ENCODE measurements around the gene ADRB2. TPM values are rescaled to one million over a fixed set of nuclear protein-coding genes. Genes with fewer than 3 reads are reported as not detected.

Gene ADRB2
- total and polyA plus RNA-seq, 2 of the 13 experiments (the other 11 are each of a cell fraction or from before 2014, with no cell fraction given) = not detected

GRCh38 chr5:148804393-148804792, 22.0 kb upstream of the ADRB2 start:
- no peaks in the 10 kb centered on the region for H3K79me2 ChIP-seq (ENCODE audit: insufficient read depth, low read length)
- DNase-seq (ENCODE audit: low spot score) (no peak), ATAC-seq (no peak), FAIRE-seq (no peak)
- 32% methylated on average over 6 of the region's 6 CpGs for WGBS (ENCODE audit: low lambda C conversion rate)
- no peak overlapping the region for H3K9ac ChIP-seq (ENCODE audit: insufficient read depth, low read depth, low read length)
- POLR2A ChIA-PET = no interaction called here
- H3K4me1 ChIP-seq (ENCODE audit: insufficient read depth, low read length) = no peaks in the 10 kb centered on the region
- CTCF ChIA-PET (ENCODE audit: low intra/inter-chr PET ratio, low total read pairs) = no interaction called here
- H3K27me3 ChIP-seq (ENCODE audit: control insufficient read depth in 1 of 2, insufficient read depth in 2 of 2, low read length in 2 of 2) = no peaks in the 10 kb centered on the region; a peak in 1 of 5 replicates
- no TSS peak for BruUV-seq (replicated peaks)
- in situ Hi-C loops (cut with HindIII; ENCODE audit: extremely low pct_ligation_motif_present, low pct_unique_long_range_greater_than_20kb) (no loop called here), intact Hi-C loops (cut with micrococcal nuclease; ENCODE audit: unreplicated experiment) (no loop called here)
- H3K4me3 ChIP-seq (replicated peaks in 1 of 3; ENCODE audit: insufficient read depth in 1 of 3, low read depth in 2 of 3, low read length in 3 of 3) = no peak overlapping the region
- no peaks in the 10 kb centered on the region for H3K9me3 ChIP-seq (ENCODE audit: low read length)
- TF ChIP-seq ZNF10 (CRISPR knock-in tag; IDR thresholded peaks at IDR 0.05; ENCODE audit: borderline replicate concordance, low read depth) (no peak), HHEX (CRISPR knock-in tag; IDR thresholded peaks at IDR 0.05) (no peak), SIX1 (CRISPR knock-in tag; IDR thresholded peaks at IDR 0.05; ENCODE audit: borderline replicate concordance) (no peak)
- no peak overlapping the region for H3K4me2 ChIP-seq (ENCODE audit: low read depth, low read length)
- no peak overlapping the region for H2AFZ ChIP-seq (ENCODE audit: low read length)
- H3K36me3 ChIP-seq (replicated peaks in 1 of 2; ENCODE audit: control insufficient read depth in 1 of 2, insufficient read depth in 2 of 2, low read length in 2 of 2) = no peaks in the 10 kb centered on the region
- no peak overlapping the region for H3K27ac ChIP-seq (ENCODE audit: extremely low read length, insufficient read depth, low read length)
- no peaks in the 10 kb centered on the region for H4K20me1 ChIP-seq (ENCODE audit: insufficient read depth, low read length)

GRCh38 chr5:148805326-148806290, 20.8 kb upstream of the ADRB2 start:
- Histone ChIP-seq H4K20me1 (ENCODE audit: insufficient read depth, low read length) (no peaks in the 10 kb centered on the region), H3K9me3 (ENCODE audit: low read length) (no peaks in the 10 kb centered on the region), H3K4me2 (ENCODE audit: low read depth, low read length) (no peak overlapping the region), H3K4me3 (replicated peaks in 1 of 3; ENCODE audit: insufficient read depth in 1 of 3, low read depth in 2 of 3, low read length in 3 of 3) (no peak overlapping the region), H3K36me3 (replicated peaks in 1 of 2; ENCODE audit: control insufficient read depth in 1 of 2, insufficient read depth in 2 of 2, low read length in 2 of 2) (no peaks in the 10 kb centered on the region), H3K79me2 (ENCODE audit: insufficient read depth, low read length) (no peaks in the 10 kb centered on the region), H3K27me3 (ENCODE audit: control insufficient read depth in 1 of 2, insufficient read depth in 2 of 2, low read length in 2 of 2) (no peaks in the 10 kb centered on the region; a peak in 1 of 5 replicates), H3K9ac (ENCODE audit: insufficient read depth, low read depth, low read length) (no peak overlapping the region), H3K27ac (ENCODE audit: extremely low read length, insufficient read depth, low read length) (no peak overlapping the region), H3K4me1 (ENCODE audit: insufficient read depth, low read length) (no peaks in the 10 kb centered on the region), H2AFZ (ENCODE audit: low read length) (no peak overlapping the region)
- FAIRE-seq (no peak), DNase-seq (ENCODE audit: low spot score) (no peak), ATAC-seq (no peak)
- ChIA-PET CTCF (ENCODE audit: low intra/inter-chr PET ratio, low total read pairs) (no interaction called here), POLR2A (no interaction called here)
- intact Hi-C loops (cut with micrococcal nuclease; ENCODE audit: unreplicated experiment) = no loop called here
- no TSS peak for BruUV-seq (replicated peaks)
- 17% methylated on average over 7 of the region's 7 CpGs for WGBS (ENCODE audit: low lambda C conversion rate)
- in situ Hi-C loops (cut with HindIII; ENCODE audit: extremely low pct_ligation_motif_present, low pct_unique_long_range_greater_than_20kb) = no loop called here
- TF ChIP-seq FOXP4 (CRISPR knock-in tag; IDR thresholded peaks at IDR 0.05) (no peak), PHF20 (CRISPR knock-in tag; IDR thresholded peaks at IDR 0.05) (no peak), ZNF503 (CRISPR knock-in tag; IDR thresholded peaks at IDR 0.05) (no peak)

Data from HepG2 (cell line).